Activated CD4-positive, alpha-beta T cell treated with anti-CD3 and anti-CD28 coated beads for 1 hour (primary cell): ENCODE data around the gene ZFC3H1.
"Not testable (repeated sequence)": the region's sequence is repeated elsewhere in the genome, so short reads cannot be mapped to it uniquely, and the experiment has no call there.

Experiments
- DNase-seq: peaks from one replicate; pipeline ENCODE4 v3.0.0-alpha.2; 2020

The ZFC3H1 gene

DNA sequence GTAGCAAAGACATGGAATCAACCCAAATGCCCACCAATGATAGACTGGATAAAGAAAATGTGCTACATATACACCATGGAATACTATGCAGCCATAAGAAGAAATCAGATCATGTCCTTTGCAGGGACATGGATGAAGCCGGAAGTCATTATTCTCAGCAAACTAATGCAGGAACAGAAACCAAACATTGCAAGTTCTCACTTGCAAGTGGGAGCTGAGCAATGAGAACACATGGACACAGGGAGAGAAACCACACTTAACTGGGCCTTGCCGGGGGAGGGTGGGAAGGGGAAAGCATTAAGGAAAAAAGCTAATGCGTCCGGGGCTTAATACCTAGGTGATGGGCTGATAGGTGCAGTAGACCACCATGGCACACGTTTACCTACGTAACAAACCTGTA lies 93.8 kb downstream of the ZFC3H1 start:
- DNase-seq: not testable (repeated sequence)

DNA sequence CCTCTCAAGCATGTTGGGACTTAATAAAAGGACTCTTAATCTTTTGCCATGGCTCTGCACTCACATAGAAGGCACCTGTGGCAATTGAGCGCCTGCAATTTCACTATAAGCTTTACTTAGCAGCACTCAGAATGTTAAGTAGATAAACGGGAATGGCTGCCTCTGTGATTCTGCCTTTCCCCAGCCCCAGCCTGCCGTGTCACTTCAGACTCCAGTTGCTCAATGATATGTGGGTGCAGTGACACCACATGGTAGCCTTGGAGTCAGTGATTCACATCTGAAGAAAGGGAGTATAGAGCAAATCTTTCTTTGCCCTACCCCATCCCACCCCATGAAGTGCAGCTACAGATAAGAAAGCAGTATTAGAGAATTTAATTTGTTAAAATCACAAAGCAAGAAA lies 96.1 kb downstream of the ZFC3H1 start:
- DNase-seq: no peak

DNA sequence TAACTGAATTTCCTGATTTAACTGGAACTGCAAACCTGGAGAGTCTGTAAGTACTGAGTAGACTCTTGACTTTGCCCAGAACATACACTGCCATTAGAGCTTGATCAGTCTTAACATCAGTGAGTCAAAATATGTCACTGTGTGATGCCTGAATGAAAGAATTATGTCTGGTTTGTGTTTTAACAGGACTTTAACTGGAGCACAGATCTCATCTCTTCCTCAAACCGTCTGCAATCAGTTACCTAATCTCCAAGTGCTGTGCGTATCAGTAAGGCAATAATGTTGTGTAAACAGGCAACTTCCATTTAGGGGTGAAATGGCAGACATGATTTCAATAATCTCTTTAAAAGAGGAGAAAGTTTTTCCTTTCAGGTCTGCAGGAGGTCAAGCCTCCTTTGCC lies 97.0 kb downstream of the ZFC3H1 start:
- DNase-seq: no peak

DNA sequence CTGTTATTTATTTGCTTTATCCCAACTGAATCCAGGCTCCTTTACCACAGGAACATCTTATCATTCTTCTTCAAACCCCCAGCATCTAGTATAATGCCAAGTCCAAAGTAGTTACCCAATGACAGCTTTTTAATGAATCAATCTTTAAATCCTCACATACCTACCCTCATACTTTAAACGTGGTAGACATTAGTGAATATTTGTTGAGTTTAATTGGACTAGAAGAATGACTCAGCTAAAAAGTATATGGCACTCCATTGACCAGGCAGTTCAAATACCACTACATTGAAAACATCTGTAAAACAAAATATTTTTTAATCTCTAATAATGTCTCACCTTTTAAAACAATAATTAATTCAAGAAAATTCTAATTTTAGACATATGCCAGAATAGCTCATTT lies 98.1 kb downstream of the ZFC3H1 start:
- no peak for DNase-seq

DNA sequence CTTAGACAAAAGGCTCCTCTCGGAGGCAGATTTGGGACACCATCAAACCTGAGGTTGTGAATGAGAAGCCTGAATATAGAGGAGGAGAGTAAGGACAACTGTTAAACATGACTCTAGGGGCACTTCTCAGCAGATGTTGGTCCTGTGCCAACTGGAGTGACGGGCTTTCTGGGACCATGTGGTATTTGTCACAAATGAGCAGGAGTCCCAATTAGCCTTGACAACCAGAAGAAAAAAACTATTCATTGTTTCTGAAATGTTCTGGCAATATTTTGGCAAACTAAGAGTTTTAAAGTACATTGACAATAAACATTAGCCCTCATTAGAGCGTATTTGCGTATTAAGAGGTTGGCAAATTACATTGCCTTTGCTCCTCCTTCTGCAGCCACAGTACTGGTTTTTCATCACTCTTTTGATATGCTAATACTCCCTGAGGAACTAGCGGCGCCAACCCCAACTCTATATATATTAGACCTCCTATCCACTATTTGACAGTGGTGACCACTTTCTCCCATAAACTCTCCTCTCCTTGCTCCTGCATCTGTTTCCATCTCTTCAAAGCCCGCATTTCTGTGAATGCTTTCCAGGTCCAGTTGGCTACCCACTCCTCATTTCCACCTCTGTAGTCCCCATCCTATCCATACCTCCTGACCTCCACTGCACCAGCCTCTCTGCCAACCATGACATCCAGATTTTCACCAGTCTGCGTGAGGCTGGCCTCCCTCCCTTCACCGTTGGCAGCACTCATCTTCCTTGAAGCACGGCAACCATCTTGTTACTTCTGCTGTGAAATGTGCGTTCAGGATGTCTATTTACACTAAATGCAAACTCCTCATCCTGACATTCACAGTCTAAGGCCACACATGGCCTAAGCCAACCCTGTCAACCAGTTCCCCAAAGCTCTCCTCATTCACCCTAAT lies 100.7 kb downstream of the ZFC3H1 start:
- no peak for DNase-seq
